ENCODE measurements around the gene PALB2. TPM values are rescaled to one million over a fixed set of nuclear protein-coding genes. Genes with fewer than 3 reads are reported as not detected.
A peak's percentile ranks its signal among the peaks of the same experiment; 100 is the strongest.
"Not testable (repeated sequence)": the region's sequence is repeated elsewhere in the genome, so short reads cannot be mapped to it uniquely, and the experiment has no call there.

PALB2 gene
- total RNA-seq, 1 donor, result 5.1 TPM

DNA sequence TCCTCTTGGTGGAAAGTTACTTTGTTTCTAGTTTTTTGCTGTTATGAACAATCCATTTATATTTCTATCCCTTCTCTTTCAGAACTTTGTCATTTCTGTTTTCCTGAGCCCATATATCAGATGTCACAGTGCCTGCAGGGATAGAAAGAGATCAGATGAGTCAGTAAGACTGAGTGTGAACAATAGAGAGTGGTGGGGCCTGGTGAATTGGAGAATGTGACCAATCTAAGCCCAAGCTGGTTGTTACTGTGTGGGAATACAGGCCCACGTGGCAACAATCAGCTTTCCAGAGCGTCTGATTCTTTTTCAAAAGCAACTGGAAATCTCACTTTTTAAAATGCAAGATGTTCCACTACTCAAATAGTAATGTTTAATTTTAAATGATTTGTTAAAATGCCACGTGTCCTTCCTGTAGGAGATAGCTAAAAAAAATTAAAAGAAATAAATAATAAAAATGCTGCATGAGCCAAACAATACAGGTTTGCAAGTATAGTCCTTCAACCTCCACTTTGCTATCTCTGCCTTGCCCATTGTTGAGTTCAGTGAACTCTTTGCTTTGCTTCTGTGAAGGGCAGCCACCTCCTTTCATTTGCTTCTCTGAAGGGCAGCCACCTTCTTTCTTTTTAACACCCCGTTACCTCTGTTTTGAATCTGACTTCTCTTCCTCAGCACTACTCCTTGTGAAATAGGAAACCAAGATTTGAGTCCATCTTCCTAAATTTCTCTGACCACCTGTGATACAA is 9.7 kb upstream of the PALB2 start:
- DNase-seq (ENCODE audit: low read depth in 2 of 3, low spot score in 2 of 3), result no peak

DNA sequence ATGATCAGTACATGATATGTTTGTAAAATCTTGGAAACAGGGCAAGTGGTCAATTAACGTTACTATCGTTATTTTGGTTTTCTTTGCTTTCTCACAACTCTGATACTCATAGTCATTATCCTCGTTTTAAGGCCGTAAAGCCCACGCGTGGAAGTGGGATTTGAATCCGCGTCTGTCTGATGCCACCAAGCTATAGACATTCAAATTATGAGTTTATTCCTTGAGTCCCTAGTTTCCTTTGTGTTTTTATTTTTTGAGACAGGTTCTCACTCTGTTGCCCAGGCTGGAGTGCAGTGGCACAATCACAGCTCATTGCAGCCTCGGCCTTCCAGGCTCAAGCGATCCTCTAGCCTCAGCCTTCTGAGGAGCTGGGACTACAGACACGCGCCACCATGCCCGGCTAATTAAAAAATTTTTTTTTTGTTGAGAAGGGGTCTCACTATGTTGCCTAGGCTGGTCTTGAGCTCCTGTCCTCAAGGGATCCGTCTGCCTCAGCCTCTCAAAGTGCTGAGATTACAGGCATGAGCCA is 1.2 kb upstream of the PALB2 start:
- DNase-seq (ENCODE audit: low read depth in 2 of 3, low spot score in 2 of 3), result no peak

DNA sequence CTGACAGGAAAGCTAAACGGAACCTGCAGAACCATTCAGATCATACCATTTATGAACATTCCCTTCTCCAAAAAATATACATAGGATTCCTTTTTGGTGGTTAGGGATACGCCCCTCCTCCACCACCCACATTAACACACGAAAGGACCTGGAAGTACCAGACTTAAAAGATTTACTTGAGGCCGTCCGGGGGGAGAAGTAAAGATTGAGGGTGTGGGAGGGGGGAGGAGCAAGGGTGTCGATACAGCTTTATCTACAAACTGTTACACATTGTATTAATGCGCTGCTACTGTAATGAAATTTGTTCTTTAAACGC is 537 bp downstream of the PALB2 start:
- no peak for DNase-seq (ENCODE audit: low read depth in 2 of 3, low spot score in 2 of 3)

DNA sequence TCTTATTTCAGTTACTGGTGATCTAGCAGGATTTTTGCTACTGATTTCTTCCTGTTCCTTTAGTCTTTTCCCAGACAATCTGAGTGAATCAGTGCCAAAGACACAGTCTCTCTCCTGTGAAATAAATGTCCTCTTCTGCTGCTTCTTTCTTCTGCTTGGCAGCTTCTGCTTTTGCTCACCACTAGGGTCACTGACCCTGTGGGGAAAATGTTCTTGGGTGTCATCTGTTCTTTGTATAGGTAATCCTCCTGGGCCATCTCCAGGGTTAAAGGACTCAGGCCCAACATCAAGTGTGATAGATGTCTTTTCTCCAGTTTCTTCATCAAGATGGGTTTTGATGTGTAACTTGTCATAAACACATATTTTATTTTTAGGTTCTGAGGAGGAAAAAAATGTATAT is 5.2 kb downstream of the PALB2 start:
- DNase-seq (ENCODE audit: low read depth in 2 of 3, low spot score in 2 of 3), result no peak

DNA sequence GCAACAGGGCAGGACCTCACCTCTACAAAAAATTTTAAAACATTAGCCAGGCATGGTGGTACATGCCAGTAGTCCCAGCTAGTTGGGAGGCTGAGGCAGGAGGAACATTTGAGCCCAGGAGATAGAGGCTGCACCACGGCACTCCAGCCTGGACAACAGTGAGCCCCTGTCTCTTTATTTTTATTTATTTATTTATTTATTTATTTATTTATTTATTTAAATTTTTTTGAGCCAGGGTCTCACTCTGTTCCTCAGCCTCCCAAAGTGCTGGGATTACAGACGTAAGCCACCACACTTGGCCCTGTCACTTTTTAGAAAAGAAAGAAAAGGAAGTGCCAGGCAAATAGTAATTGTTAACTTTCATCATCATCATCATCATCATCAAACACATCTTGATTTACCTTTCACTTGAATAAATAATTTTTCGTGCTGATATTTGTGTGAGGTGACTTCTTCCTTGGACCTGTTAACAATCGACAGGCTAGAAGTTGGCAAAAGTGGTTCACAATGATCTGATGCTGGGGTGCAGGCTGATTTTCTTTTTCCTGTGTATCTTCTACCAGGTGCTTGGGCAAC is 6.6 kb downstream of the PALB2 start:
- no peak for DNase-seq (ENCODE audit: low read depth in 2 of 3, low spot score in 2 of 3)

DNA sequence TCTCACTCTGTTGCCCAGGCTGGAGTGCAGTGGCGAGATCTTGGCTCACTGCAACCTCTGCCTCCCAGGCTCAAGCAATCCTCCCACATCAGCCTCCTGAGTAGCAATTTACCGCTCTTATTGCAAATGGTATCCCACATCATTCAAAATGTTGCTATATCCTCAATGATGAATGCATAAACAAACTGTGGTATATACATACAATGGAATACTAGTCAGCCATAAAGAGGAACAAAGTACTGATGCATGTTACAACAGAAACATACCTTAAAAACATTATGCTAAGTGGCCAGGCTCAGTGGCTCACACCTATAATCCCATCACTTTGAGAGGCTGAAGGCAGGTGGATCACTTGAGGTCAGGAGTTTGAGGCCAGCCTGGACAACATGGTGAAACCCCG is 9.2 kb downstream of the PALB2 start:
- not testable (repeated sequence) for DNase-seq (ENCODE audit: low read depth in 2 of 3, low spot score in 2 of 3)

DNA sequence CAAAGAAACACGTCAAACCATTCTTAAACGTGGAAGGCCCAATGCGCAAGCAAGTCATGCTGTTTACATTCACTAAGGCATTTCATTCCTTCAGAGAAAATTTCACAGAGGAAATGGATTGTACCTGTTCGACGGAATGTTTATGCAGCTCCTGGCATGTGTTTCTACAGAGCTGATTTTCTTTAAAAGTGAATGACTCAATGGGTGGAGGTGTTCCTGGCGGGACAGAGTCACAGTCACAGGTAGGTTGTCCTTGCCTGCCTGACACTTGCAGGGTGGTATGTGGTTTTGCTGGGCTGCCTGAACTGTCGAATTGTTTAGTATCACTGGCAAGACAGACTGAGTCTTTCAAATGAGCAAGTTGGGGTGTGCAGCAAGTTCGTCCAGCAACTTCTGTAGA is 11.6 kb downstream of the PALB2 start:
- DNase-seq (ENCODE audit: low read depth in 2 of 3, low spot score in 2 of 3), result no peak

DNA sequence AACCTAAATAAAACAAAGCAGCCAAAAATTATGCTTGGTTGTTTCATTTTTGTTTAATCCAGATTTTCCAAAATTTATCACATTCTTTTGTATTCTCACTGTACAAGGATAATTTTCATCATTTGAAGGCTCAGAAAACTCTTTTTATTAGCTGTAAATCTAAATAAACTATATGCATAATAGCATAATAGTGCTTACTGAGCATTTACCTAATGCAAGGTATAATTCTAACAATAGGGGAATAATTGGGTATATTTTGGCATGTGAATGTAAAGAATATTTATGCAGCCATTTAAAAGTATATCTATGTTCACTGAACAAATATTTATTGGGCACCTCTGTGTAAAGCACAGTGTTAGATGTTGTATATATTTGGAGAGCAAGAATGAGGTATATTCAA is 17.0 kb downstream of the PALB2 start:
- DNase-seq (ENCODE audit: low read depth in 2 of 3, low spot score in 2 of 3), result no peak

DNA sequence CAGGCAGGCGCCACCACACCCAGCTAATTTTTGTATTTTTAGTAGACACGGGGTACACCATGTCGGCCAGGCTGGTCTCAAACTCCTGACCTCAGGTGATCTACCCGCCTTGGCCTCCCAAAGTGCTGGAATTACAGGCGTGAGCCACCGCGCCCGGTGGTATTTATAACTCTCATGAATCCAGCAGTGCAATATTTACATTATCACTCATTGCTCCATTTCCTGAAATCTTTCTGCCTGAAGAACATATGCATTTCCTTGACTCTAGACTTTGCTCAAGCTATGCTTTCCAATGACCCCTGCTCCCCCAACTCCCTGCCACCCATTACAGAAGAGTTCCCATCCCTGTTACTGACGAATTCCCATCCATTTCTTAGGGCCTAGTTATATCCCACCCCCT is 25.3 kb downstream of the PALB2 start:
- no peak for DNase-seq (ENCODE audit: low read depth in 2 of 3, low spot score in 2 of 3)

DNA sequence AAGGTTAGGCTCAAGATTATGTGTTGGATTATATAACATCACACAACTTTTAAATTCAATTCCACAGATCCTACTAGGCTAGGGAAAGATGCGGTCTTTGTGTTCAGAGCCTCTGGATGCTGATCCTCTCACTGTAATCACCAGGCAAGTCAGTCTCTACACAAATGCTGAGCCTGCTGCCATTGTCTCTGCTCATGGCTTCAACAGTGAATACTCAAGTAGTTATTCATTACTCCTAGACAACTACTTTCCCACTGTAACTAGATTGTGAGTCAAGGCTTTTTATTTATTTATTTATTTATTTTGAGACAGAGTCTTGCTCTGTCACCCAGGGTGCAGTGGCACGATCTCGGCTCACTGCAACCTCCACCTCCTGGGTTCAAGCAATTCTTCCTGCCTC is 29.2 kb downstream of the PALB2 start:
- no peak for DNase-seq (ENCODE audit: low read depth in 2 of 3, low spot score in 2 of 3)

DNA sequence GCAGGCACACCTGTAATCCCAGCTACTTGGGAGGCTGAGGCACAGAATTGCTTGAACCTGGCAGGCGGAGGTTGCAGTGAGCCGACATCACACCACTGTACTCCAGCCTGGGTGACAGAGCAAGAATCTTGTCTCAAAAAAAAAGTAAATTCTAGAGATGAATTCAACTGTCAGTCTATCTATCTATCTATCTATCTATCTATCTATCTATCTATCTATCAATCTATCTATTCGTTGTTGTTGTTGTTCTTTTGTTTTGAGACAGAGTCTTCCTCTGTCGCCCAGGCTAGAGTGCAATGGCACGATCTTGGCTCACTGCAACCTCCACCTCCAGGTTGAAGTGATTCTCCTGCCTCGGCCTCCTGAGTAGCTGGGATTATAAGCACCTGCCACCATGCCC is 30.2 kb downstream of the PALB2 start:
- DNase-seq (ENCODE audit: low read depth in 2 of 3, low spot score in 2 of 3), result not testable (repeated sequence)

DNA sequence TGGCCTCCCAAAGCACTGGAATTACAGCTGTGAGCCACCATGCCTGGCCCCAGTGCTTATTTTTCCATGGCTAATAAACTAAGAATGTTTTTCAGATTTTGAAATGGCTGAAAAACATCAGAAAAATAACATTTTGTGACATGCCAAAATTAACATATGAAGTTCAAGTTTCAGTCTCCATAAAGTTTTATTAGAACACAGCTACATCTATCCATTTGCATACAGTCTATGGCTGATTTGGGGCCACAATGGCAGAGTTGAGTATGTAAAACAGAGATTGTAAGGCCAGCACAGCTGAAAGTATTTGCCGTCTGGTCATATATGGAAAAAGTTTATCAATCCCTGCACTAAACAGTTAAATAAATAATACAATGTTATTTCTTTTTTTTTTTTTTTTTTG is 31.2 kb downstream of the PALB2 start:
- DNase-seq (ENCODE audit: low read depth in 2 of 3, low spot score in 2 of 3), result no peak

DNA sequence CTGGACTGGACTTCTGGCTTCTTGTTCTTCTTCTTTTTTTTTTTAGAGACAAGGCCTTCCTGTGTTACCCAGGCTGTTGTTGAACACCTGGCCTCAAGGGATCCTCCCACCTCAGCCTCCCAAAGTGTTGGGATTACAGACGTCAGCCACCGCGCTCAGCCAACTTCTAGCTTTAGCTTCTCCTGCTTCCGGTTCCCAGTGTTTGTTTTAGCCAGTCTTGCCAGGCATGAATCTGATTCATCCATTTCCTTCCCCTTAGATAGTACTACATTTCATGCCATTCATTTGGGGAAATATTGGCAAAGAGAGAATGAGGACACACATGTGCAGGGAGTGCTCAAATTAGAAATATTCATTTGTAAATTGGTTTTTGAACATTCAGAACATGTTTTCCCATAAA is 32.9 kb downstream of the PALB2 start:
- DNase-seq (ENCODE audit: low read depth in 2 of 3, low spot score in 2 of 3), result no peak

DNA sequence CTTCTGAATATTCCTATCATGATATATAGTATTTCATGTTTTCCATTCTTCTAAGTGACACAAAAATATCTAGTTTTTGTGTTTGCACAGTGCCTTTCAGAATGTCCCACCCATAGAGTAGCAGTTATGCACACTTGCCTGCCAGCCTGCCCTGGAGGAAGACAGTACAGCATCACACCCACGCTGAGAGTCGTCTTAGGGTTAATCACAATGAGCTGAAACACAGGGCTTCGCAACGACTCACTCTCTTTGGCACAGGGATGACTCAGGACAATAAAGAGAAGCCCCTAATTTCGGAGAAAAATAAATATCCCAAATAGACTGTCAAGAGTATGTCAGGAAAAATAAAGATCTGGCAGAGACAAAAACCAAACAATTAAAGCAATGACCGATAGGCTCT is 33.4 kb downstream of the PALB2 start:
- no peak for DNase-seq (ENCODE audit: low read depth in 2 of 3, low spot score in 2 of 3)

DNA sequence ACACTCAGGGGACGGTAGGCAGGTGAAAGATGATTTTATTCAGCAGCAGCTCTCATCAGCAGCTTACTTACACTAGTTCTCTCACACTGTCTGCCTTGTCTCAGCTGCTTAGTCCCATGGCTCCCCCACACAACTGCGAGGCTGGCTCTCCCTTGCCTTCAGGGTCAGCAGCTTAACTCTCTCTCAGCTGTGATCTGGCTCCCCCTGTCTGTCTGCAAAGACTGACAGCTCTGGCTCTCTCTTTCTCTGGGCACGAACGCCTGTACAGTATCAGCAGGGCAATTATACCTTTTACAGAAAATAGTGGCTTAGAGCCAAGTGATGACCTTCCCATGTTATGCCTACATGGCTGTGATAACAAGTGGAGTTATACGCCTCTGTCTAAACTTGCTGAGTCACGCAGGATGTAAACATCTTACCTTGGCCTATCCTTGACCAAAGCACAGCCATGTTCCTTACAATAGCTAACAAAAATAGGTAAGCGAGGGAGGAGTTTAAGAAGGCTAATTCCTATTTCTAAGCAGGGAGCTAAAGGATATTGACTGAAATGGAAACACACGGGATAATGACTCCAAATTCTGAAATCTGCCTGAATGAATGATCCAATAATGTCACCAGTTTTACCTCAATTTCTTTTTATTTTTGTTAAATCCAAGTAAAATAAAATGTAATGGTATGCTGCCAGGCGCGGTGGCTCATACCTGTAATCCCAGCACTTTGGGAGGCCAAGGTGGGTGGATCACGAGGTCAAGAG is 43.9 kb downstream of the PALB2 start:
- DNase-seq (ENCODE audit: low read depth in 2 of 3, low spot score in 2 of 3), result peak in 2 of 3 donors; percentile 23 to 33

DNA sequence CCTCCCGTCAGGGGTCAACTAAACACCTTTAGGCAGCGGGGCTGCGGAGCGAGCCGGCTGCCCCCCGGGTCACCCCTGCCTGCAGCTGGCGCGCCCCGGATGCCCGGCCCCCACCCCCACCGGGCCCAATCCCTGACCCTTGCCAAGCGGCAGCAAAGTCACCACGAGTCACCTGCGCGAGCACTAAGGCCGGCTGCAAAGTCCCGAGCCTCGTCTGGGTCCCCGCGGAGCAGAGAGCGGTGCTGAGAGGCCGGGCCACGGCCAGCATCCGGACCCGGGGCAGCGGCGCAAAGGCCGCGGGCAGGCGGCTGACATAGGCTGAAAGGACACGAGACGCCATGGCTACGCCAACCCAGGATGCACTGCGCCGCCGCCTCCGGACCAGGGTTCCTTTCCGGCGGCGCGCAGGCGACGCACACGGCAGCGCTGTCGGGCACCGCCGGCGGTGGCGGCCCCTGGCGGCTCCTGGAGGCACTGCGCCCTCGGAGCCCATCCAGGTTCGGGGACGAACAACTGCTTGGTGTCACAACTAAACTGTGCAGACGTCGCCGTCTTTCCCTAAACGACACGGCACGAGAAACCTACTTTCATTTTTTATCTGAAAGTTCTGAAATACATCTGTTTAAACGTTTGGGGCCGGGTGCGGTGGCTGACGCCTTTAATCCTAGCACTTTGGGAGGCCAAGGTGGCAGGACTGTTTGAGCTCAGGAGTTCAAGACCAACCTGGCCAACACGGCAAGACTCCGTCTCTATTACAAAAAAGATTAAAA is 45.0 kb downstream of the PALB2 start, which contains the start of gene NDUFAB1:
TSS of gene NDUFAB1 (minus strand) at position 366 of the 770 bp plus-strand sequence. CDS start at position 340, 26 bp downstream.
- peak; percentile 70 to 93 (median 88) for DNase-seq (ENCODE audit: low read depth in 2 of 3, low spot score in 2 of 3)

DNA sequence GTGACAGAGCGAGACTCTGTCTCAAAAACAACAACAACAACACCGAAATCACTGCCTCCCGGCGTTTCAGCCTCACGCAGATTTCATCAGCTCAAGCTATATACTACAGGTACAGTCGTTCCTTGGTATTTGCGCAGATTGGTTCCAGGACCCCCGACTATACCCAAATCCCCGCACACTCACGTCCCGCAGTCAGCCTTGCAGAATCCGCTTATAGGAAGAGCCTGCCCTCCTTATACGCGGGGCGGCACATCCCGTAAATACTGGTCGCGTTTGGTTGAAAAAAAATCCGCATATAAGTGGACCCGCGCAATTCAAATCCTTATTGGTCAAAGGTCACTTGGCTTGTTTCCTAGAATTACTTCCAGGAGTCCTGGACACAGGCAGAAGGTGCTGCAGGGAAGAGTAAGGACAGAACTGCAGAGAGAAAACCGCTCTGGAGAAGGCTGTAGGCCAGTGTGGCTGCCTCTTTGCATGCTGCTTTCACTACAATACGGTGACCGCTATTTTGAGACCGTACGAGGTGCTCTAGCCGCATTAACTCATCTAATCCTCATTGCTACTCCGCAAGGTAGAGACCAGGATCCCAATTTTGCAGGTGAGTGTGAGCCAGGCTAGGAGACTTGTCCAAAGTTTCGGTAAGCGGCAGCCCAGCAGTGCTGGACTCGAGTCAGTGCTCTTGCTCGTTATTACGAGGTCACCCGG is 45.7 kb downstream of the PALB2 start:
- DNase-seq (ENCODE audit: low read depth in 2 of 3, low spot score in 2 of 3), result no peak

DNA sequence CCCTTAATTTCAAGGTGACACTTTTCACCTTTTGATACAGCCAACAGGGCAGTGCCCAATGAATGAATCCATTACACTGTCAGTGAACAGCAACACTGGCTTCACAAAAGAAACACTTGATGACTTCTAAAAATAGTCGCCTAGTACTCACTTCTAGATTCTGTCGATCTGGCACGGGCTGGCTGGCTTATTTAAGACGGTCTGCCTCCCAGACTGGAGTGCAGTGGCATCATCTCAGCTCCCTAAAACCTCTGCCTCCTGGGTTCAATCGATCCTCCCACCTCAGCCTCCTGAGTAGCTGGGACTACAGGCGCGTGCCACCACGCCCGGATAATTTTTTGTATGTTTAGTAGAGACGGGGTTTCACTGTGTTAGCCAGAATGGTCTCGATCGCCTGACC is 46.9 kb downstream of the PALB2 start:
- DNase-seq (ENCODE audit: low read depth in 2 of 3, low spot score in 2 of 3), result no peak

DNA sequence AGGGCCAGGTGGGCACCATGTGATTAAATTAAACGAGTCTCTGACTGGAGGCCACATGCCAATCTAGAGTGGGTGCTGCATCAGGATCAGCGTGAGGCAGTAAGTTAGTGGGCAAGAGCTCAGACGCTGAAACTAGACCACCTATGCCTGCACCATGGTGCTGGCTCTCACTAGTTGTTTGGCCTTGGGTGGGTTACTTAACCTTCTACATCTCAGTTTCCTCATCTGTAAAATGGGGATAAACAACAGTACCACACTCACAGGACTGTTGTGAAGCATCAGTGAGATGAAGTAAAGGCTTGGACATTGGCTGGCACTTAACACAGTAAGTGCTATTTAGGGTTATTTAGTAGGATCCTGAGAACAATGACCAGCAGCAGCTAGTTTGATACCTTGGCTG is 50.9 kb downstream of the PALB2 start:
- DNase-seq (ENCODE audit: low read depth in 2 of 3, low spot score in 2 of 3), result no peak

DNA sequence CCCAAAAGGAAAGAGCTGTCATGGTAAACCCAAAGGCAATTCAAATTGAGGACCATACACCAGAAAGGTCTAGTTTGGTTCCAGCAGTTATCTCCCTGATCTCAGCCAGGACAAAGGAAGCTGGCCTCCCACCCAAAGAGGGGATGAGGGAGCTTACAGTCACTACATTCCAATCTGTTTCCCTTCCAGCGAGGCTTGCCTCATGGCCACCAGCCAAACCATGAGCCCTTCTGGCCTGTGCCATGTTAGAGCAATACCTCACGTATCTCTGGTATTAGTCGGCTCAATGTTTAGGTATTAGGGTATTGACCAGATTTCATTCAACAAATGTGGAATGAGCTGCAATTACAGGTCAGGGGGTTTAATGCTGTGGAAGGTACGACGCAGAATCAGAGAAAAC is 53.4 kb downstream of the PALB2 start:
- no peak for DNase-seq (ENCODE audit: low read depth in 2 of 3, low spot score in 2 of 3)
